HG03066 (cell line): ENCODE measurements around the gene SRGN.

Experiments
- ATAC-seq: cut with Tn5 transposase; IDR thresholded peaks from one replicate; pipeline ENCODE4 v1.9.1; 2021; ENCODE audit warnings: low read depth; ENCODE audit not compliant: unreplicated experiment

The SRGN gene

DNA sequence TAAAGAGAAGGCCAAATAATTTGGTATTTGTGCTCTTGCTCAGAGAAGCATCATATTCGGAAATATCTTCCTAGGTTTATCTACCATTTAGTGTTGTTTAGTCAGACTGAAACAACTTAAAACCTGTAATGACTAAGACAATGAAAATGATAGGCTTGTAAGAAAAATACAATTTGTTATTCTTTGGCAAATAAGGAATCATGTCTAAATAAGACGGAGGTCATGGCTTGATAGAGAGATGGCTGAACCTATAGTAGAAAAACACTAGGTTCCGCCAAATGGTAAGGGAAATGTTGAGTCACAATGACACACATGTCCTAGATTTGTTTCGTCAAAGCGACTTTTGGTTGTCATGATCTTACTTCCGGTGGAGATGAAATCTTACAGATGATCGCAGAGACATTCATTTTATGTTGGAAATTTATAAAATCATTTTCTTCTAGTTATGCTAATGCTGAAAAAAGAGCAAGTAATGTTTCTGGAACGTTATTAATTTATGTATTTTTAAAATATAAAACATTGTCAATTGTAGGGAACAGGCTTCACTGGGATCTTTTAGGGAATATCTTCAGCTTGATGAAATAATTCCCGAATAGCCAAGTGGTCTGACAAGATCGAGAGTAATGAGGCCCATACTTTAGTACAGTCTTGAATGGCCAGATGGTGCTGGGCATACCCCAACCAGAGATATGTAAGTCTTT lies 1.0 kb downstream of the SRGN start:
- ATAC-seq, result no peak

DNA sequence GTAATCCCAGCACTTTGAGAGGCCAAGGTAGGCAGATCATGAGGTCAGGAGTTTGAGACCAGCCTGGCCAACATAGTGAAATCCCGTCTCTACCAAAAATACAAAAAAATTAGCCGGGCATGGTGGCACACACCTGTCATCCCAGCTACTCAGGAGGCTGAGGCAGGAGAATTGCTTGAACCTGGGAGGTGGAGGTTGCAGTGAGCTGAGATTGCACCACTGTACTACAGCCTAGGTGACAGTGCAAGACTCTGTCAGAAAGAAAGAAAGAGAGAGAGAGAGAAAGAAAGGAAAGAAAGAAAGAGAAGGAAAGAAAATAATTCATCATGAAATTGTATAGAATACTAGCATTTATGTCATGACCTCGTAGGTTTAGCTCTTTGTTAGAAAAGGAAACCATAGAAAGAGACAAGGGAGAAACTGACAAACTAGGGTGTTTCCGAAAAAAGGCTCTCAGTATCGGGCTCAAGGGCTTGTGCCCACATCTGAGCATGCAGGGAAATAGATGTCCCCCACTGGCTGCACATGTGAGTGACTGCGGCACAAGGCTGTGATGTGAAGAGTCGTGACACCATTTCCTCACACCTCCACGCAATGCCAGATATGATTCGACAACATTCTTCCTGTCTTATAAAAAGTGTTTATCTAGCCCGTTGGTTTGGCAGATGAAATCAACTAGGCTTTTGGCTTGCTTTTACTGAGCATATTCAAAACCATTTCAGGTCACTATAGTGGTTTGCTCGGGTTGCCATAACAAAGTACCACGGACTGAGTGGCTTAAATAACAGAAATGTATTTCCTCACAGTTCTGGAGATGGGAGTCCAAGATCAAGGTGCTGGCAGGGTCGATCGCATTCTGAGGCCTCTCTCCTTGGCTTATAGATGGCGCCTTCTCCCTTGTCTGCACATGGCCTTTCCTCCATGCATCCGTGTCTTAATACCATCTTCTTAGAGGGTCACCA lies 2.0 kb downstream of the SRGN start:
- no peak for ATAC-seq

DNA sequence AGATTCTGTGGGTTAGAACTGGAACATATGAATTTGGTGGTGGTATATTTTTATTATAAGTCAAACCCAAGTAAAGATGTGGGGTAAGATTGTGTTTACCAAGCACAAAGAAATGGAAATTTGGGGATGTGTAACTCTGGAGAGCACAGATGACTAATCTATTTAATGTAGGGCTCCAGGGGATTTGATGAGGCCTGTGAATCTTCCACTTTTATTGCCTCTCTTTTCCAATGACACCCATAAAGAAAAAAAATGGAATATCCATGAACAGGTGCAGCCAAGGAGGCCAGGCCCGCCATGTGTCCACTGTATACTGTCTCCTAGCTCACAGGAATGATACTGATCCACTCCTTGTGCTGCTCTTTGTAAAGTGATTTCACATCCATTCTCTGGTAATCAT lies 2.8 kb downstream of the SRGN start:
- no peak for ATAC-seq

DNA sequence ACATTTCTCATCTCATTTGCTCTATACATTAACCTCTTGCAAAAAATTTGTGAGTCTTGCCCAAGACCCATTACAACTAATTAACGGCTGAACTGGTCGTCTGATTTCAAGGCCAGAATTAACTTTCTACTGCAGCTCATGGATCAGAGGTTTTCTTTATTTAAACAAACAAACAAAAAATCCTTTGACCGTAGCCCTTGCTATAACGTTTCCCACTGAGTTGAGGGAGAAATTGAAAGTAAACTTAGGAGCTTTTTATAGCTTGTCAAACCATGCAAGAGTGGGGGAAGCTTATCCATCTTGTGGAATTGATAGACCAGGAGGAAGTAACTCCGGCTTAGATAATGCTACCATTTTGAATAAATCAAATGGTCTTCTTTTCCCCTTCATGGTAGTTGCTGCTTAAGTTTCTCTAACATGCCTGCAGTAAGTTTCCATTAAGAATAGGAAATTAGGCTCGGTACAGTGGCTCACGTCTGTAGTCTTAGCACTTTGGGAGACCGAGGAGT lies 3.3 kb downstream of the SRGN start:
- ATAC-seq, result no peak

DNA sequence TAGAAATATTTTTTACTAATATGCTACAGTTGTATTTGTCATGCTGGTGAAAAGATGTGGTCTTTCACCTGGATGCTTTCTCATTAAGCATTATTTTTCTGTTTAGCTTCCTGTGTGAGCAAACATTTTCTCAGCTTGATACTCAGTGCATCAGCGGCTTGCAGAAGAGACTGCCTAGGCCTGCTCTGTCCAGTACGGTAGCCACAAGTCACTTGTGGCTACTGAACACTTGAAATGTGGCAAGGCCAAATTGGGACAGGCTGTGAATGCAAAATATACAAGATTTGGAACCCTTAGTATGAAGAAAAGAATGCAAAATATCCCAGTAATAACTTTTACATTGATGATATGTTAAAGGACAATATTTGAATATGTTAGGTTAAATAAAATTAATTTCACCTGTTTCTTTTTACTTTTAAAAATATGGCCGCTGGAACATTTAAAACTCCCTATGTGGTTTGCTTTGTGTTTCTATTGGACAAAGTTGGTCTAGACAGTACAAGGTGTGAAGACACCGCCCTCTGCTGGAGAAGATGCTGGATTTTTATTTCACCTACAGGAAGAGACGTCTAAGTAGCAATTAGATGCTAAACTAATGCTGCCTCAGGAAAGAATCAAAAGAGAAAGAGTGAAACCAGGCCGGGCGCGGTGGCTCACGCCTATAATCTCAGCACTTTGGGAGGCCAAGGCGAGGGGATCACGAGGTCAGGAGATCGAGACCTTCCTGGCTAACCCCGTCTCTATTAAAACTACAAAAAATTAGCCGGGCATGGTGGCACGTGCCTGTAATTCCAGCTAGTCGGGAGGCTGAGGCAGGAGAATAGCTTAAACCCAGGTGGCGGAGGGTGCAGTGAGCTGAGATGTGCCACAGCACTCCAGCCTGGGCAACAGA lies 5.3 kb downstream of the SRGN start:
- no peak for ATAC-seq

DNA sequence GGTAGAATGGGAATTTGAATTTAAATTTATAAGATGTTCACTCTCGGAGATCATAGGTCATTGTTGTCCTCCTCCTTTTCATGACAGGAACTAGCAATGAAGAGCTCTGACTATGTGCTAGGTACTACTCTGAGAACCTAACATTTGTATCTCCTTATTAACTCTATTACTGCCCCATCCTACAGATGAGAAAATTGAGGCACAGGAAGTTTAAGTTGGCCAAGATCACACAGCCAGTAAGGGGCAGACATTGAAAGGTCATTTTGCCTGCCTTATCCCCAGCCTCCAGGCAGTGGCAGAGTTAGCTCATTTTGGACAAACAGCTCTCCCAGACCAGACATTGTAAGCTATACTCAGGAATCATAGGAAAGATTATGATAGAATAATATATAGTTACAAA lies 6.0 kb downstream of the SRGN start:
- ATAC-seq, result no peak

DNA sequence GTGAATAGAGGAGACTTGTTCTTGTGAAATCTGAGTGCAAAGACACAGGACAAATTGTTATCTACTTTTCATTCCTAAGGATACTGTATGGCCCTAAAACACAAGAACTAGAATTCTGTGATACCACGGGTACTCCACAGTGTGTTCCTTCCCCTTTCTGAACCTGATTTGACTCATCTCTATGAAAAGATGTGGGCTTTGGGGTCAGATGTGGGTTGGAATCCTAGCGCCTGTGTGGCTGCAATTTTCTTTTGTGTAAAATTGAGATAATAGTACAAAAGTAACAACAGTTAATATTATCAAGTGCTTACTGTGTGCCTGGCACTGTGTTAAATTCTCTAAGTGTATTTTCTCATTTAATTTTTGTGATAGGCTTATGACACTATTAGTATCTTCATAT lies 8.1 kb downstream of the SRGN start:
- ATAC-seq, result no peak

DNA sequence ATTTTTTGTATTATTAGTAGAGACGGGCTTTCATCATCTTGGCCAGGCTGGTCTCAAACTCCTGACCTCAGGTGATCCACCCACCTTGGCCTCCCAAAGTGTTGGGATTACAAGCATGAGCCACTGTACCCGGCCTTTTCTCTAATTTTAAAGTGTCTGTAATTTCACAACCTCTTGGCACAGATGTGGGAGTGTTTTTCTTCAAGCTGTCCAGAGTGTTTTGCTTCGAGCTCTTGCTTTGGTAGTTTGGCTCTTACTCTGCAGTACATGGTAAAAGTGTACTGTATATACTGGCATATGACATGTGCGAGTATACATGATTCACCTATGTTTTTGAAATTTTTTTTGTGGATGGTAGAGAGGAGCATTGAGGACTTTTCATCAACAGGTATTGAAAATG lies 9.8 kb downstream of the SRGN start:
- no peak for ATAC-seq

DNA sequence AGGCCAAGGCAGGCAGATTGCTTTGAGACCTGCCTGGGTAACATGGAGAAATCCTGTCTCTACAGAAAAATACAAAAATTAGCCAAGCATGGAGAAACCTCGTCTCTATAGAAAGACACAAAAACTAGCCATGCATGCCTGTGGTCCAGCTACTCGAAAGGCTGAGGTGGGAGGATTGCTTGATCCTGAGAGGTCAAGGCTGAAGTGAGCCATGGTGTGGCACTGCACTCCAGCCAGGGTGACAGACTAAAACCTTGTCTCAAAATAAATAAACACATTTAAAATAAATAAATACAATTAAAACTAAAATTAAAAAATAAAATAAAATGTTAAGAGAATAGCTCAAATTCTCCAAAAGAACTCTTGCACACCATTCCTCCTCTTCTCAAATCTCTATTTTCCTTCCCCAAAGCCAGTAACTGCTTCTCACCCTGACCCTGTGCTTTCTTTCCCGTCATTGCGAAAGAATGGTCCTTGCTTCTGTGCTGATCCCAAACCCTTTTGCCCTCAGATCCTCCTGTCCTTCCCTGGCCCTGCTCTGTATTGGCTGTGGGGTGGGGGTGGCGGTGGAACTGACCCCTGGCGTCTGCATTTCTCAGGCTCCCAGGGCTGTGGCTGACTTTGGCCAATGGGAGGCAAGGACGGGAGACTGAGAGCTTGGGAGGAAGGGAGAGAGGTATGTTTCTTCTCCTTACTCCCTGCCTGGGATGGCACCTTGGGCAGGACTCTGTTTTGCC lies 12.4 kb downstream of the SRGN start:
- ATAC-seq, result no peak

DNA sequence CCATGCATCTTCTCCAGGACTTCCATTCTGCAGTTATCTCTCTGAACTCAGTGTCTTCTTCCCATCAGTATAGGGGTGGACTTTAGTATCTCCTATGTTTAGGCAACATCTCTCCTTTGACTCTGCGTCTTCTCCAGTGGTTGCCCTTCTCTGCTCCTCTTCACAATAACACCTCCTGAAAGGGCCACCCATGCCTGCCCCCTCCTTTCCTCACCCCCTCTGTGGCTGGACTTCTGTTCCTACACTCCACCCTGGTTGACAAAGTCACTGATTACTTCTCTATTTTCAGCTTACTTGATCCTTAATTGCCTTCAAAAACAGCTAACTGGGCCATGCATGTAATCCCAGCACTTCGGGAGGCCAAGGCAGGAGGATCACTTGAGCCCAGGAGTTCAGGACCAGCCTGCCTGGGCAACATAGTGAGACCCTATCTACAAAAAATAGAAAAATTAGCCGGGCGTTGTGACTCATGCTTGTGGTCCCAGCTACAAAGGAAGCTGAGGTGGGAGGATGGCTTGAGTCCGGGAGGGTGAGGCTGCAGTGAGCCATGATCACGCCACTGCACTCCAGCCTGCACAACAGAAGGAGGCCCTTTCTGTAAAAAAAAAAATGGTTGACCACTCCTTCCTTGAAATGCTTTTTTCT lies 13.7 kb downstream of the SRGN start:
- no peak for ATAC-seq

DNA sequence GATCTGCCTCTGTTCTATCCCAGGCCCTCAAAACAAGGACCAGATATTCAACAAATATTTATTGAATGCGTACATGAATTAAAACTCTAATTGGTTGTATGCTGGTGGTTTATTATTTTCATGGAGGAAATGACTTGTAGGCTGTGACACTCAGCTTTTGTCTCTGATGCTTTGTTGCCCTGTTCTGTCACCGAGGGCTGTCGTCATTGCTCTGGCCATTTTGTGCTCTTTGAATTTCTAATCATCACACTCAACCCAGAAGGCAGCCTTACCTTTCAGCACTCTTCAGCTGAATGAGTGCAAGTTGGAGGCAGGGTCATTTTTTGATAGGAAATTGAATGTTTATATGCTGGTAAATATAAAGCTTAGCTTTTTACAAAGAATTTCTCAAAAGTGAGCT lies 14.5 kb downstream of the SRGN start:
- ATAC-seq, result no peak

DNA sequence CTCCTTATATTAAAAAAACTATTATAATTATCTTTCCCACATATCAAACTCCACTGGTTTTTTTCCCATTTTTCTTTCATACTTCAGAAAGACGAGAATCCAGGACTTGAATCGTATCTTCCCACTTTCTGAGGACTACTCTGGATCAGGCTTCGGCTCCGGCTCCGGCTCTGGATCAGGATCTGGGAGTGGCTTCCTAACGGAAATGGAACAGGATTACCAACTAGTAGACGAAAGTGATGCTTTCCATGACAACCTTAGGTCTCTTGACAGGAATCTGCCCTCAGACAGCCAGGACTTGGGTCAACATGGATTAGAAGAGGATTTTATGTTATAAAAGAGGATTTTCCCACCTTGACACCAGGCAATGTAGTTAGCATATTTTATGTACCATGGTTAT lies 15.9 kb downstream of the SRGN start:
- no peak for ATAC-seq

DNA sequence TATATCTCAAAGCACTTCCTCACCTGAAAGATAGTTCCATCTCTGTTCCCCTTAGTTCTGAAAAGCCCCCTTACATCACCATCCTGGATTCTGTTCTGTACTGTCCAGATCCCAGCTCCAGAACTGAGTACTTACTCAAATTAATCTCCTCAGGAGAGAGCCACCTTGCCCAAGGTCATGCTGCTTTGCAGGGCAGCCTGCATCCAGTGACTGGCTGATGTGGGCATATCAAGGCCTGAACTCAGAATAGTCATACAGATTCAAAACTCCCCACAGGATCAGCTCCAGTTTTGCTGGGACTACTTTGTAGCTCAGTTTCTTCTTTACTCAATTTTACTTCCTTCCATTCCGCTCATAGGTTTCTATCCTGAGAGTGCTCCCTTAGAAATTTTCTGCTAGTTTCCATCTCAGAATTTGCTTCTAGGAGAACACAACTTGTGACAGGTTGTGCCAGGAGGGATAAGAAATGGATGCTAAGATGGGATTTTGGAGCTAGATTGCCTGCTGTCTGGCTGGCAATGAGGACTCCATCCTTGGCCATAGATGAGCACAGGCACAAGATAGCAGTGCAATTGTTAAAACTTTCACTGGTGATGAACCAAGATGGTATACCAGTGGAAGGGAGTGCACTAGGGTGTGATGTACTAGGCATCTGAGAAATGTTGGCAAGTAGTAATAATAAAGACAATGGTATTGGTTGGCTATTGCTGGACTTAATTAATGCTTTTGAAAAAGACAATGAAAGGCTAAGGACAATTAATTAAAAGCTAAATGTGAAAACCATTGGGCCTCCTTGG lies 17.3 kb downstream of the SRGN start:
- no peak for ATAC-seq

DNA sequence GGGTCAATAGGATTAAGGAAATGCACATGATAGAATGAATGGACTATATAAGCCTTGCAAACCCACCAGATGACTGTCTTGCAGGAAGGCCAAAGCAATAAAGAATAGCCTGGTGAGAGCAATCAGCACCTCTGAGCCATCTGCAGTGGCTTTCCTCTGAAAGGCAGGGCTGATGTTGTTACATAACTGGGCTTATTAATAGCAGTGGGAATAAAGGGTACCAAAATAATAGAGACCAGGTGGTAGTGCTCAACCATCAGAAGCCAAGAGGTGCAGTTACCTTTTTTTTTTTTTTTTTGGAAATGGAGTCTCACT lies 19.2 kb downstream of the SRGN start:
- ATAC-seq, result no peak

DNA sequence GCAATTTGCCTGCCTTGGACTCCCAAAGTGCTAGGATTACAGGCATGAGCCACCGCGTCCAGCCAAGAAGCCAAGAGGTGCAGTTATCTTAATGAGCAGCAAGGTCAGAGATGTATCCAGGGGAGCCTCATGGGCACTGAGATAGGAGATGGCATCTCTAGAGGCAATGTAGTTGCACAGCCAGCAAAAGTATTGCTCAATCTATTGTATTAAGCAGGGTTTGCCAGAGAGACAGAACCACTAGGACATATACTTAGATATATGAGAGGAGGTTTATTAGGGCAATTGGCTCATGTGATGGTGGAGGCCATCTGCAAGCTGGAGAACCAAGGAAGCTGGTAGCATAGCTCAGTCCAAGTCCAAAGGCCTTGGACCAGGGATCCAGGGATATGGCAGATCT lies 19.8 kb downstream of the SRGN start:
- ATAC-seq, result no peak

DNA sequence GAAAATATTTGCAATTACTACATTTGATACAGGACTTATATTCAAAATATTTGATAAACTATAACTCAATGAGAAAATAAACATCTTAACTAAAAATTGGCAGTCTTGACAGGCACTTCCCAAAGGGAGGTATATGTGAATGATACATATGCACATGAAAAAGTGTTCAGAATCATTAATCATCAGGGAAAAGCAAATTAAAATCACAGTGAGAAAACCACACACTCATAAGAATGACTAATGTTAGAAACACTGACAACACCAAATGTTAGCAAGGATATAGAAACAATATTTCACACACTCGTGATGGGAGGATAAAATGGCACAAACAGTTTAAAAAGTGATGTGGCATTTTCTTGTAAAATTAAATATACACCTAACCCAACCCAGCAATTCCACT lies 32.0 kb downstream of the SRGN start:
- no peak for ATAC-seq

DNA sequence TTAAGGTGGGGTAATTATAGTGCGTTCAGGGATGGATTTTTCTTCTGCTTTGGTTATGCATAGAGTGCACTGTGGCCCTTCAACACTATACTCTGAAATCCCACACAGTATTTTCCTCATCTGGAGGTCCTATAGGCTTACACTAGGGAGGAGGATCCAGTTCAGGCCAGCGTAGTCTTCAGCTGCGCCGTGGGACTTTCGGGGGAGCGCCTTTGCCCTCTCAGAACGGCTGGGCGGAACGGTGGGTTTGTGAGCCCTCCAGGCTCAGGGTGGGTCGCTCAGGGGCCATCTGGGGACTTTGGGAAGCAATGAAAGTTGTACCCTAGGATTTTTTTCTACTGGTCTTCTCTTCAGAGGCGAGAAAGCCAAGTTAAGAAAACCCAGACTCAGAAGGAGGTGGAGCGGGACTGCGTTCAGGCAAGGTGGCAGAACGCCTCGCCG lies 35.4 kb downstream of the SRGN start:
- peak; percentile 28 for ATAC-seq

DNA sequence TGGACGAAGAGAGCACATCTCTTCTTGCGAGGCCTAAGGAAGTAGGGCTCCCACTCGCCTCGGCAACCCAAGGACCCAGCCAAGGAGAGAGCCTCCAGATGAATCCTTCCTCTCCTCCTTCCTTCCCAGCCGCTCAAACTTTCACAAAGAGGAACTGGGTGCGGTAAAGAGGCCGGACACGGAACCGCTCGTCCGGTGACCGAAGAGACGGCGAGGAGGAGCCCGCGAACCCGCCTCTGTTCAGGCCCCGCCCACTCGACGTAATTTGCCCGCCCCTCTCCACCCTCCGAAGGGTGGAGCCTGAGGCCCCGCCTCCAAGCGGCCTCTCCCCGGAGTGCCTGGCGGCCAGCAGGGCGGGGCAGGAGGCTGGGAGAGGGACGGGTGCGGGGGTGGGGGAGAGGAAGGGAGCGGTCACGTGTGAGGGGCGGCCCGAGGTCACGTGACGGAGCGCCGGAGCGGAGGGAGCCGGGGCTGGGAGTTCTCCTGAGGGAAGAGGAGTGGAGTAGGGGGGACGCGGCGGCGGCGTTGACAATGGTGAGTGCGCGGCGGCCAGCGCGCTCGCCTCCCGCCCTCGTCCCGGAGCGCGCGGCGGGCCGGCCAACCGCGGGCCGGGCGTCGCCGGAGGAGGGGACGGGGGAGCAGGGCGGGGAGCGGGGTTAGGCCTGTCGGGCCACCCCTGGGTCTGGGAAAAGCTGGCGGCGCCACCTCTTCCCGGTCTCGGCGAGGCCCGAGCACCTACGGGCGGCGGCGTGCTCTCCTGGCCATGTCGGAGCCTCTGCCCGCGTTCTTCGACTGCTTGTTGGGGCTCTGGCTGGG lies 36.1 kb downstream of the SRGN start, which contains the start of gene VPS26A:
Gene VPS26A (plus strand): TSS at position 432 of the 816 bp plus-strand sequence. CDS start 100 bp downstream, at position 532.
- peak; percentile 77 for ATAC-seq
